A673 (cell line): ENCODE results near the gene MIAT. TPM values are rescaled to one million over a fixed set of nuclear protein-coding genes. Genes with fewer than 3 reads are reported as not detected.

Experiments used
- BruUV-seq: library from RNA; stranded (reverse); fragments of 400-500 nt; replicated peaks from 2 replicates; lab custom pipeline; 2021; lab: Mats Ljungman, UMichigan
- CTCF ChIA-PET: fragments of 300-600 bp; sonication (Branson Sonifier 250); formaldehyde crosslinking; loops from one replicate; lab custom pipeline; 2022; ENCODE audit warnings: antibody characterized with exemption; lab: Charles Lee
- POLR2A ChIA-PET: fragments of 300-600 bp; sonication (Branson Sonifier 250); formaldehyde crosslinking; loops from one replicate; lab custom pipeline; 2022; ENCODE audit warnings: antibody characterized with exemption; ENCODE audit not compliant: low non-redundant PET; lab: Charles Lee
- DNase-seq: peaks from one replicate; pipeline ENCODE4 v3.0.0-alpha.2; 2015; ENCODE audit warnings: low spot score
- H3K27ac ChIP-seq: fragments of 200-600 bp; sonication (generic); 2 replicates; pipeline ENCODE4 v1.5.1; 2016; ENCODE audit warnings: mixed run types, low read depth, mild to moderate bottlenecking, mixed read lengths, antibody characterized with exemption, low read length; ENCODE audit not compliant: poor library complexity, severe bottlenecking
- H3K27me3 ChIP-seq: fragments of 200-600 bp; sonication (generic); replicated peaks from 2 replicates; pipeline ENCODE4 v1.6.1; 2017; ENCODE audit warnings: mixed run types, low read depth, mild to moderate bottlenecking, mixed read lengths, antibody characterized with exemption, low read length; ENCODE audit not compliant: insufficient read depth, poor library complexity
- H3K36me3 ChIP-seq: fragments of 200-600 bp; sonication (generic); 2 replicates; pipeline ENCODE4 v1.6.1; 2016; ENCODE audit warnings: mixed run types, mild to moderate bottlenecking, mixed read lengths, antibody characterized with exemption, low read length; ENCODE audit not compliant: insufficient read depth, poor library complexity, severe bottlenecking
- H3K4me1 ChIP-seq: fragments of 200-600 bp; sonication (generic); 2 replicates; pipeline ENCODE4 v1.6.1; 2017; ENCODE audit warnings: mixed run types, mild to moderate bottlenecking, mixed read lengths, antibody characterized with exemption, low read length; ENCODE audit not compliant: insufficient read depth, poor library complexity, severe bottlenecking
- H3K4me3 ChIP-seq: fragments of 200-600 bp; sonication (generic); 2 replicates; pipeline ENCODE4 v1.5.1; 2016; ENCODE audit warnings: low read depth, mixed run types, mild to moderate bottlenecking, mixed read lengths, low read length; ENCODE audit not compliant: poor library complexity, severe bottlenecking
- H3K9me3 ChIP-seq: fragments of 200-600 bp; sonication (generic); 2 replicates; pipeline ENCODE4 v1.6.1; 2016; ENCODE audit warnings: mixed run types, low read depth, mild to moderate bottlenecking, mixed read lengths, antibody characterized with exemption, low read length; ENCODE audit not compliant: poor library complexity, severe bottlenecking
- EZH2 ChIP-seq: fragments of 200-600 bp; sonication (generic); IDR thresholded peaks from 2 replicates; pipeline ENCODE4 v1.6.1; 2017; ENCODE audit warnings: borderline replicate concordance, low read depth, mild to moderate bottlenecking, mixed read lengths, antibody characterized with exemption, low read length; ENCODE audit not compliant: poor library complexity, severe bottlenecking
- intact Hi-C: fragments of 100-400 bp; cut with micrococcal nuclease; formaldehyde crosslinking; loops from one replicate; pipeline ENCODE4 v1.10.0; 2022; ENCODE audit not compliant: unreplicated experiment
- total RNA-seq: library from RNA; stranded (reverse); gene quantifications from 2 replicates; pipeline ENCODE4 v1.2.3, GENCODE V29; 2021
- TF ChIP-seq, protein P1 (sequence below): fragments of 300-800, 200-600 bp; sonication (generic); conservative IDR thresholded peaks from 2 replicates; pipeline ENCODE4 v1.5.1; 2017; ENCODE audit warnings: low read depth, mild to moderate bottlenecking, antibody characterized with exemption, low read length, moderate library complexity, mixed read lengths

Gene MIAT
- total RNA-seq, 1 experiment from 2014 or later = 6.2 TPM

DNA sequence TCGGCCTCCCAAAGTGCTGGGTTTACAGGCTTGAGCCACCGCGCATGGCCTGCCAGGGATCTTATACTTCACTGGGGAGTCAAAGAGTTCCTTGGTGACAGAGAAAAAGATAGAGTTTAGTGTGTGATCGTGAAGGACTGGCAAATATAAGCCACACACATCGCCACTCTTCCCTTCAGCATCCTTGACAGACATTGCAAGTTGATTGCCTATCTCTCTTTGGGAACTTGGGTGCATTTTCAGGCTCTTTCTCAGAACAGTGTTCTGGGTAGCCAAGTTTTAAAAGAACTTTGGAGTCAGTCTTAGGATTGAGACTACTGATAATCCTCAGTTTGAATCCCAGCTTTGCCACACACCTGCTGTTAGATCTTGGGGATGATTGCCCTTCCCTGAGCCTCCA is 19.8 kb downstream of the MIAT start:
- Histone ChIP-seq H3K4me1 (peaks cover 2% of the 10 kb centered on the region), H3K27ac (no peak overlapping the region), H3K36me3 (no peaks in the 10 kb centered on the region), H3K9me3 (no peaks in the 10 kb centered on the region), H3K4me3 (no peak overlapping the region), H3K27me3 (no peaks in the 10 kb centered on the region)
- POLR2A ChIA-PET = no interaction called here
- intact Hi-C loops = loop anchor here (10.0 kb wide), 1 partner anchor 1128 kb away; the partner anchor contains the start of gene MN1
- no peak for DNase-seq
- TF ChIP-seq, protein P1, sequence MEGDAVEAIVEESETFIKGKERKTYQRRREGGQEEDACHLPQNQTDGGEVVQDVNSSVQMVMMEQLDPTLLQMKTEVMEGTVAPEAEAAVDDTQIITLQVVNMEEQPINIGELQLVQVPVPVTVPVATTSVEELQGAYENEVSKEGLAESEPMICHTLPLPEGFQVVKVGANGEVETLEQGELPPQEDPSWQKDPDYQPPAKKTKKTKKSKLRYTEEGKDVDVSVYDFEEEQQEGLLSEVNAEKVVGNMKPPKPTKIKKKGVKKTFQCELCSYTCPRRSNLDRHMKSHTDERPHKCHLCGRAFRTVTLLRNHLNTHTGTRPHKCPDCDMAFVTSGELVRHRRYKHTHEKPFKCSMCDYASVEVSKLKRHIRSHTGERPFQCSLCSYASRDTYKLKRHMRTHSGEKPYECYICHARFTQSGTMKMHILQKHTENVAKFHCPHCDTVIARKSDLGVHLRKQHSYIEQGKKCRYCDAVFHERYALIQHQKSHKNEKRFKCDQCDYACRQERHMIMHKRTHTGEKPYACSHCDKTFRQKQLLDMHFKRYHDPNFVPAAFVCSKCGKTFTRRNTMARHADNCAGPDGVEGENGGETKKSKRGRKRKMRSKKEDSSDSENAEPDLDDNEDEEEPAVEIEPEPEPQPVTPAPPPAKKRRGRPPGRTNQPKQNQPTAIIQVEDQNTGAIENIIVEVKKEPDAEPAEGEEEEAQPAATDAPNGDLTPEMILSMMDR = no peak
- TF ChIP-seq EZH2 = no peak
- CTCF ChIA-PET = no interaction called here
- BruUV-seq = no TSS peak

DNA sequence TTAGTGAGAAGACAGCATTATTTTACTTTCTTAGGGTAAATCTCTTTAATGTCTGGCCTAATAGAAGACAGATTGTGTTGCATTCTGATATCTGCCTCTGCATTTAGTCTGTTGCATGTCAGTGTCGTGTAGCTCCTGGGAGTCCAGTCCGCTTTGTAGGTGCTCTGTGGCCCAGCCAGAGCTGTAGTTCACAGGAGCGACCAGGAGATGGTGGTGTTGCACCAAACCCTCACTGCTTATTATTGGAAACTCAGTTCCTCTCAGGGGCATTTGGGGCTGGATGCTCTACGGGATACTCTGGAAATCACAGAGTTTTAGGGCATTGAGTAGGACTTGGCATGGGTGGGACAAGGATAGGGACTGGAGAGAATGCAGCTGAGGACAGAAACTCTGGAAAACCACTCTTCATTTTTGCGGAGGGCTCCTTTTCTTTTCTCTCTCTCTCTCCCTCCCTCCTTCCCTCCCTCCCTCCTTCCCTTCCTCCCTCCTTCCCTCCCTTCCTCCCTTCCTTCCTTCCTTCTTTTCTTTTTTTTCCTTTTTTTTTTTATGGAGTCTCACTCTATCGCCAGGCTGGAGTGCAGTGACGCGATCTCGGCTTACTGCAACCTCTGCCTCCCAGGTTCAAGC is 21.7 kb downstream of the MIAT start:
- H3K27ac ChIP-seq = no peak overlapping the region
- POLR2A ChIA-PET = no interaction called here
- no TSS peak for BruUV-seq

DNA sequence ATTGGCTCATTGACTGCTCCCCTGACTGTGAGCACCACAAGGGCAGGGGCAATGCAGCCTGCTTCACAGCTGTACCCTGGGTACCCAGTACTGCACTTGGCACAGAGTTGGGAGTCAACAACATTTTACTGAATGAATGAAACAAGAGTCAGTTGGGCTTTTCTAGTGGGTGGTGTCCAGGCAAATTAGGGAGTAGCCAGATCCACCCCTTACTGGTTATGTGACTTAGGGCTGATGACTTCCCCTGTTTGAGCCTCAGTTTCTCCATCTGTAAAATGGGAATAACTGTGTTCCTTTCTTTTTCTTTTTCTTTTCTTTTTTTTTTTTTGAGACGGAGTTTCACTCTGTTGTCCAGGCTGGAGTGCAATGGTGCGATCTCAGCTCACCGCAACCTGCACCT is 23.1 kb downstream of the MIAT start:
- intact Hi-C loops = no loop called here
- H3K4me1 ChIP-seq = no peaks in the 10 kb centered on the region
- no peak overlapping the region for H3K27ac ChIP-seq
- no TSS peak for BruUV-seq
- no peaks in the 10 kb centered on the region for H3K27me3 ChIP-seq
- no peak overlapping the region for H3K4me3 ChIP-seq
- TF ChIP-seq EZH2 = no peak
- TF ChIP-seq, protein P1 = no peak
- no peak for DNase-seq
- ChIA-PET CTCF (no interaction called here), POLR2A (no interaction called here)
- no peaks in the 10 kb centered on the region for H3K9me3 ChIP-seq
- no peaks in the 10 kb centered on the region for H3K36me3 ChIP-seq

More for the DNA sequence above, 21.7 kb downstream of the MIAT start:
- peak; percentile 85 for DNase-seq
- H3K4me3 ChIP-seq = no peak overlapping the region
- intact Hi-C loops = loop anchor here (10.0 kb wide), 1 partner anchor 1126 kb away; the partner anchor contains the start of gene MN1
- H3K36me3 ChIP-seq = no peaks in the 10 kb centered on the region
- CTCF ChIA-PET = interaction anchor here (0.5 to 1.0 kb wide), 5 partner anchors 56 to 1188 kb away, joined by 3 to 8 read pairs (median 3); no protein-coding TSS in a partner anchor
- H3K9me3 ChIP-seq = no peaks in the 10 kb centered on the region
- no peak for TF ChIP-seq EZH2
- TF ChIP-seq, protein P1 = peak; percentile 94
- no peaks in the 10 kb centered on the region for H3K4me1 ChIP-seq
- H3K27me3 ChIP-seq = no peaks in the 10 kb centered on the region
